T-cell (primary cell): Measurements from ENCODE around the gene WDFY4. TPM values are rescaled to one million over a fixed set of nuclear protein-coding genes. Genes with fewer than 3 reads are reported as not detected.

Experiments
- ATAC-seq, 4 experiments: fragments of 200-7000 bp in 3 of 4; fragments of 150-1000 bp in 1 of 4; cut with Tn5 transposase; replicated peaks in 1 of 4; 1 replicate in 3 of 4; 2 replicates in 1 of 4; pipeline ENCODE4 v1.10.0; 2021; ENCODE audit warnings: moderate library complexity in 3 of 4, mild to moderate bottlenecking in 2 of 4, moderate number of reproducible peaks in 1 of 4
- CTCF ChIA-PET, 2 donors: fragments of 300-600 bp; sonication (Branson Sonifier 250); formaldehyde crosslinking; loops; one replicate each; lab custom pipeline; 2022; ENCODE audit warnings: antibody characterized with exemption in 2 of 2; lab: Charles Lee
- POLR2A ChIA-PET, 2 donors: fragments of 300-600 bp; sonication (Branson Sonifier 250); formaldehyde crosslinking; loops; one replicate each; lab custom pipeline; 2022; ENCODE audit warnings: antibody characterized with exemption in 2 of 2; lab: Charles Lee
- DNase-seq, 35 experiments: peaks; one replicate each; pipeline versions ENCODE4 v3.0.0 to v3.0.0-alpha.2; 2013 to 2023
- H3K27ac ChIP-seq: one replicate; pipeline ENCODE4 v1.5.1; 2013; ENCODE audit warnings: low read length
- H3K27me3 ChIP-seq, 2 experiments: replicated peaks in 1 of 2; 1 replicate in 1 of 2; 2 replicates in 1 of 2; pipeline versions ENCODE4 v1.6.1 to v1.7.0; 2013; ENCODE audit warnings: low read length in 1 of 2, mixed read lengths in 1 of 2; ENCODE audit not compliant: control insufficient read depth in 2 of 2, insufficient read depth in 2 of 2; ENCODE audit errors: extremely low read depth in 1 of 2
- H3K36me3 ChIP-seq, 2 donors: 1 replicate in 1 of 2; 2 replicates in 1 of 2; pipeline versions ENCODE4 v1.6.1 to v1.7.0; 2013; ENCODE audit warnings: low read length in 1 of 2; ENCODE audit not compliant: control insufficient read depth in 2 of 2, insufficient read depth in 1 of 2; ENCODE audit errors: extremely low read depth in 1 of 2
- H3K4me1 ChIP-seq, 2 experiments: 1 replicate in 1 of 2; 2 replicates in 1 of 2; pipeline versions ENCODE4 v1.6.1 to v1.7.0; 2013; ENCODE audit warnings: low read length in 2 of 2, mixed read lengths in 1 of 2; ENCODE audit not compliant: insufficient read depth in 2 of 2, control insufficient read depth in 1 of 2; ENCODE audit errors: extremely low read depth in 1 of 2
- H3K4me3 ChIP-seq, 2 donors: 1 replicate in 1 of 2; 2 replicates in 1 of 2; pipeline versions ENCODE4 v1.5.1 to v1.7.0; 2013; ENCODE audit warnings: mild to moderate bottlenecking in 2 of 2, low read length in 1 of 2, moderate library complexity in 1 of 2; ENCODE audit not compliant: control insufficient read depth in 1 of 2; ENCODE audit errors: extremely low read depth in 1 of 2
- H3K9me3 ChIP-seq: 2 replicates; pipeline ENCODE4 v1.7.0; 2013
- H3K27ac Mint-ChIP-seq, 2 donors: one replicate each; pipeline ENCODE4 v1.8.0; 2020 to 2021; ENCODE audit warnings: mild to moderate bottlenecking in 2 of 2, mixed read lengths in 2 of 2
- H3K27me3 Mint-ChIP-seq, 2 donors: one replicate each; pipeline ENCODE4 v1.8.0; 2021 to 2022; ENCODE audit warnings: mixed read lengths in 2 of 2
- H3K36me3 Mint-ChIP-seq: one replicate; pipeline ENCODE4 v1.8.0; 2021; ENCODE audit warnings: mixed read lengths
- H3K4me1 Mint-ChIP-seq, 3 donors: one replicate each; pipeline ENCODE4 v1.8.0; 2020 to 2022; ENCODE audit warnings: mixed read lengths in 3 of 3, mild to moderate bottlenecking in 1 of 3
- H3K4me3 Mint-ChIP-seq, 3 donors: one replicate each; pipeline ENCODE4 v1.8.0; 2020 to 2022; ENCODE audit warnings: mild to moderate bottlenecking in 3 of 3, mixed read lengths in 3 of 3, moderate library complexity in 3 of 3
- H3K9me3 Mint-ChIP-seq, 3 donors: one replicate each; pipeline ENCODE4 v1.8.0; 2020 to 2022; ENCODE audit warnings: mixed read lengths in 3 of 3
- WGBS: methylation state at CpG from one replicate; pipeline ENCODE4 v1.1.5; 2013; ENCODE audit warnings: missing lambda C conversion rate; ENCODE audit not compliant: insufficient coverage; 5-methylcytosine and 5-hydroxymethylcytosine counted together
- total RNA-seq, 35 experiments: library from RNA in 6 of 35; stranded (reverse) in 6 of 35; fragments of 120-200 nt in 1 of 35; gene quantifications; one replicate each; pipeline versions ENCODE4 v1.2.1 to v1.2.4 and lab custom pipeline; 2013 to 2026

Gene WDFY4
- total RNA-seq, 5 donors from 2014 or later (not counting 1 experiment from before 2014, with no cell fraction given): 2.6 to 15.5 (median 4.2) TPM

GRCh38 chr10:48897441-48897790 is 212.7 kb downstream of the WDFY4 start:
- no peak for DNase-seq
- Histone ChIP-seq H3K36me3 (no peaks in the 10 kb centered on the region), H3K4me1 (no peaks in the 10 kb centered on the region), H3K4me3 (no peak overlapping the region), H3K27me3 (peaks cover 0 to 7% of the 10 kb centered on the region in 2 experiments), H3K27ac (no peak overlapping the region), H3K9me3 (no peaks in the 10 kb centered on the region)
- Mint-ChIP-seq H3K4me3 (no peak overlapping the region), H3K9me3 (no peaks in the 10 kb centered on the region), H3K4me1 (no peaks in the 10 kb centered on the region), H3K36me3 (no peaks in the 10 kb centered on the region), H3K27me3 (no peaks in the 10 kb centered on the region), H3K27ac (no peak overlapping the region)
- ATAC-seq: no peak
- ChIA-PET POLR2A (no interaction called here), CTCF (no interaction called here)
- 90% methylated on average over 10 of the region's 10 CpGs for WGBS

- H3K36me3 Mint-ChIP-seq: no peaks in the 10 kb centered on the region
- ChIA-PET CTCF (no interaction called here), POLR2A (no interaction called here)
- no peaks in the 10 kb centered on the region for H3K4me1 ChIP-seq
- no peak overlapping the region for H3K27ac ChIP-seq
- H3K4me3 ChIP-seq: no peak overlapping the region
- no peaks in the 10 kb centered on the region for H3K36me3 ChIP-seq
- DNase-seq (no peak), ATAC-seq (no peak)
- H3K9me3 Mint-ChIP-seq: no peaks in the 10 kb centered on the region
- no CpG with 5 or more reads among the region's 1 CpG for WGBS
- H3K27ac Mint-ChIP-seq: no peak overlapping the region
- no peaks in the 10 kb centered on the region for H3K9me3 ChIP-seq
- peaks cover 0 to 7% of the 10 kb centered on the region in 2 experiments for H3K27me3 ChIP-seq
- no peaks in the 10 kb centered on the region for H3K27me3 Mint-ChIP-seq
- H3K4me3 Mint-ChIP-seq: no peak overlapping the region
- no peaks in the 10 kb centered on the region for H3K4me1 Mint-ChIP-seq
Observed at GRCh38 chr10:48898426-48898825, 213.8 kb downstream of the WDFY4 start.

- Mint-ChIP-seq H3K36me3 (no peaks in the 10 kb centered on the region), H3K4me3 (no peak overlapping the region), H3K4me1 (no peaks in the 10 kb centered on the region), H3K9me3 (no peaks in the 10 kb centered on the region), H3K27me3 (no peaks in the 10 kb centered on the region), H3K27ac (no peak overlapping the region)
- ATAC-seq (no peak), DNase-seq (no peak)
- Histone ChIP-seq H3K4me1 (no peaks in the 10 kb centered on the region), H3K27ac (no peak overlapping the region), H3K36me3 (no peaks in the 10 kb centered on the region), H3K9me3 (no peaks in the 10 kb centered on the region), H3K4me3 (no peak overlapping the region), H3K27me3 (peaks cover 0 to 12% of the 10 kb centered on the region in 2 experiments)
- WGBS: 80% methylated on average over 1 of the region's 8 CpGs
- ChIA-PET POLR2A (no interaction called here), CTCF (no interaction called here)
Observed at GRCh38 chr10:48899781-48900180, 215.1 kb downstream of the WDFY4 start.

- Mint-ChIP-seq H3K4me3 (no peak overlapping the region), H3K36me3 (no peaks in the 10 kb centered on the region), H3K27me3 (no peaks in the 10 kb centered on the region), H3K9me3 (no peaks in the 10 kb centered on the region), H3K27ac (no peak overlapping the region), H3K4me1 (no peaks in the 10 kb centered on the region)
- WGBS: 62% methylated on average over 2 of the region's 2 CpGs
- no peaks in the 10 kb centered on the region for H3K36me3 ChIP-seq
- DNase-seq (no peak), ATAC-seq (no peak)
- H3K9me3 ChIP-seq: no peaks in the 10 kb centered on the region
- H3K4me3 ChIP-seq: no peak overlapping the region
- H3K27me3 ChIP-seq: peaks cover 0 to 11% of the 10 kb centered on the region in 2 experiments
- POLR2A ChIA-PET: no interaction called here
- no peaks in the 10 kb centered on the region for H3K4me1 ChIP-seq
- no peak overlapping the region for H3K27ac ChIP-seq
- CTCF ChIA-PET: no interaction called here
Observed at GRCh38 chr10:48900371-48900801, 215.7 kb downstream of the WDFY4 start.

GRCh38 chr10:48901319-48901718 is 216.6 kb downstream of the WDFY4 start:
- Histone ChIP-seq H3K36me3 (no peaks in the 10 kb centered on the region), H3K27me3 (peaks cover 0 to 11% of the 10 kb centered on the region in 2 experiments), H3K4me3 (no peak overlapping the region), H3K27ac (no peak overlapping the region), H3K9me3 (no peaks in the 10 kb centered on the region), H3K4me1 (no peaks in the 10 kb centered on the region)
- WGBS: 95% methylated on average over 3 of the region's 5 CpGs
- ATAC-seq (no peak), DNase-seq (no peak)
- H3K4me3 Mint-ChIP-seq: no peak overlapping the region
- no peaks in the 10 kb centered on the region for H3K27me3 Mint-ChIP-seq
- H3K27ac Mint-ChIP-seq: no peak overlapping the region
- POLR2A ChIA-PET: no interaction called here
- no peaks in the 10 kb centered on the region for H3K4me1 Mint-ChIP-seq
- H3K9me3 Mint-ChIP-seq: no peaks in the 10 kb centered on the region
- CTCF ChIA-PET: no interaction called here
- H3K36me3 Mint-ChIP-seq: no peaks in the 10 kb centered on the region

GRCh38 chr10:48902096-48902495 is 217.4 kb downstream of the WDFY4 start:
- no peak for DNase-seq
- Histone ChIP-seq H3K4me1 (no peaks in the 10 kb centered on the region), H3K27me3 (peaks cover 0 to 9% of the 10 kb centered on the region in 2 experiments), H3K4me3 (no peak overlapping the region), H3K27ac (no peak overlapping the region), H3K9me3 (no peaks in the 10 kb centered on the region), H3K36me3 (no peaks in the 10 kb centered on the region)
- H3K27ac Mint-ChIP-seq: no peak overlapping the region
- no peak for ATAC-seq
- H3K4me3 Mint-ChIP-seq: no peak overlapping the region
- no peaks in the 10 kb centered on the region for H3K9me3 Mint-ChIP-seq
- H3K27me3 Mint-ChIP-seq: no peaks in the 10 kb centered on the region
- WGBS: 89% methylated on average over 5 of the region's 7 CpGs
- ChIA-PET POLR2A (no interaction called here), CTCF (no interaction called here)
- H3K4me1 Mint-ChIP-seq: no peaks in the 10 kb centered on the region
- H3K36me3 Mint-ChIP-seq: no peaks in the 10 kb centered on the region

GRCh38 chr10:48903151-48903550 is 218.5 kb downstream of the WDFY4 start:
- no peak overlapping the region for H3K27ac ChIP-seq

More at GRCh38 chr10:48903151-48903550, 218.5 kb downstream of the WDFY4 start:
- DNase-seq (no peak), ATAC-seq (no peak)
- Mint-ChIP-seq H3K27me3 (no peaks in the 10 kb centered on the region), H3K36me3 (no peaks in the 10 kb centered on the region), H3K4me3 (no peak overlapping the region), H3K4me1 (no peaks in the 10 kb centered on the region), H3K9me3 (no peaks in the 10 kb centered on the region), H3K27ac (no peak overlapping the region)
- Histone ChIP-seq H3K4me3 (no peak overlapping the region), H3K27me3 (peaks cover 0 to 11% of the 10 kb centered on the region in 2 experiments), H3K9me3 (no peaks in the 10 kb centered on the region), H3K36me3 (no peaks in the 10 kb centered on the region), H3K4me1 (no peaks in the 10 kb centered on the region)
- ChIA-PET CTCF (no interaction called here), POLR2A (no interaction called here)
- WGBS: 80% methylated on average over 1 of the region's 2 CpGs
